NB4 (cell line): ENCODE data around the gene CPA3.

Experiments used
- CTCF ChIP-seq: IDR thresholded peaks from one replicate; pipeline ENCODE4 v1.5.1; 2012; ENCODE audit warnings: low read depth, low read length
- POLR2A ChIP-seq: IDR thresholded peaks from 2 replicates; pipeline ENCODE4 v1.6.1; 2011; ENCODE audit warnings: mild to moderate bottlenecking; ENCODE audit not compliant: insufficient read length; ENCODE audit errors: extremely low read depth

GRCh38 chr3:148943506-148944205 is 78.6 kb downstream of the CPA3 start:
- peak; percentile 58 for TF ChIP-seq CTCF
- no peak for TF ChIP-seq POLR2A
